Measurements from ENCODE around the gene RNF157.
"Not testable (repeated sequence)": the region's sequence is repeated elsewhere in the genome, so short reads cannot be mapped to it uniquely, and the experiment has no call there.

RNF157 gene

GRCh38 chr17:76270770-76271668 is 30.7 kb upstream of the RNF157 start:
- no peak for DNase-seq (ENCODE audit: low spot score)

- DNase-seq (ENCODE audit: low spot score) = no peak
Measured at GRCh38 chr17:76270127-76270592, 29.9 kb upstream of the RNF157 start.

GRCh38 chr17:76268991-76269981 is 29.0 kb upstream of the RNF157 start:
- DNase-seq (ENCODE audit: low spot score) = no peak

- DNase-seq (ENCODE audit: low spot score) = no peak
Measured at GRCh38 chr17:76268015-76268749, 27.9 kb upstream of the RNF157 start.

- not testable (repeated sequence) for DNase-seq (ENCODE audit: low spot score)
Measured at GRCh38 chr17:76267581-76268001, 27.3 kb upstream of the RNF157 start.

- DNase-seq (ENCODE audit: low spot score) = no peak
Measured at GRCh38 chr17:76267051-76267576, 26.8 kb upstream of the RNF157 start.

GRCh38 chr17:76266244-76266938 is 26.1 kb upstream of the RNF157 start:
- DNase-seq (ENCODE audit: low spot score) = no peak

GRCh38 chr17:76265624-76266243 is 25.4 kb upstream of the RNF157 start:
- DNase-seq (ENCODE audit: low spot score) = peak; percentile 70

GRCh38 chr17:76264755-76265623 is 24.7 kb upstream of the RNF157 start, which contains the start of gene UBALD2:
TSS of gene UBALD2 (plus strand) at chr17:76265348. CDS start at chr17:76265506, 158 bp downstream.
- peak; percentile 99 for DNase-seq (ENCODE audit: low spot score)

GRCh38 chr17:76264425-76264754 is 24.1 kb upstream of the RNF157 start:
- DNase-seq (ENCODE audit: low spot score) = no peak

GRCh38 chr17:76263896-76264295 is 23.6 kb upstream of the RNF157 start:
- no peak for DNase-seq (ENCODE audit: low spot score)

- no peak for DNase-seq (ENCODE audit: low spot score)
Measured at GRCh38 chr17:76262732-76263344, 22.5 kb upstream of the RNF157 start.

- DNase-seq (ENCODE audit: low spot score) = no peak
Measured at GRCh38 chr17:76261421-76262215, 21.3 kb upstream of the RNF157 start.

- no peak for DNase-seq (ENCODE audit: low spot score)
Measured at GRCh38 chr17:76260669-76261068, 20.4 kb upstream of the RNF157 start.

GRCh38 chr17:76260220-76260619 is 19.9 kb upstream of the RNF157 start:
- no peak for DNase-seq (ENCODE audit: low spot score)

GRCh38 chr17:76256430-76257050 is 16.2 kb upstream of the RNF157 start:
- not testable (repeated sequence) for DNase-seq (ENCODE audit: low spot score)

- DNase-seq (ENCODE audit: low spot score) = no peak
Measured at GRCh38 chr17:76255801-76256429, 15.6 kb upstream of the RNF157 start.

All from iPS-NIHi11 (cell line).